ENCODE data around the gene CDKN2A. TPM values are rescaled to one million over a fixed set of nuclear protein-coding genes. Genes with fewer than 3 reads are reported as not detected.

CDKN2A gene
- total RNA-seq: 19.5 and 21.2 TPM in 2 replicates

DNA sequence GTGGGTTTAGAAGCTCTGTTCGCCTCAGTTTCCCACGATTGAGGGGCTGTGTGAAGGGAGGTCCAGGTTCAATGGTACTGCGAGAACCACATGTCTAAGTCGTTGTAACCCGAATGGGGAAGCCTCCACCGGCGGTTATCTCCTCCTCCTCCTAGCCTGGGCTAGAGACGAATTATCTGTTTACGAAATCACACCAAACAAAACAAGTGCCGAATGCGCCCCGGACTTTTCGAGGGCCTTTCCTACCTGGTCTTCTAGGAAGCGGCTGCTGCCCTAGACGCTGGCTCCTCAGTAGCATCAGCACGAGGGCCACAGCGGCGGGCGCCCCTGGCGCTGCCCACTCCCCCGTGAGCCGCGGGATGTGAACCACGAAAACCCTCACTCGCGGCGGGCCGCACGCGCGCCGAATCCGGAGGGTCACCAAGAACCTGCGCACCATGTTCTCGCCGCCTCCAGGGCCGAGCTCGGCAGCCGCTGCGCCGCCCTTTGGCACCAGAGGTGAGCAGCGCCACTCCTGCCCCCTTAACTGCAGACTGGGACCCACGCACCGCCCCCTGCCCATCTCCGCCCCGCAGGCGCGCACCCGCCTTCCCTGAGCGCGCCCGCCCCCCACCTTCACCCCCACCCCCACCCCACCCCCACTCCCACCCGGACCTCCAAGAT, at the start of gene CDKN2A:
CDKN2A (minus strand) TSS at position 500 of the 663 bp plus-strand sequence.

DNA sequence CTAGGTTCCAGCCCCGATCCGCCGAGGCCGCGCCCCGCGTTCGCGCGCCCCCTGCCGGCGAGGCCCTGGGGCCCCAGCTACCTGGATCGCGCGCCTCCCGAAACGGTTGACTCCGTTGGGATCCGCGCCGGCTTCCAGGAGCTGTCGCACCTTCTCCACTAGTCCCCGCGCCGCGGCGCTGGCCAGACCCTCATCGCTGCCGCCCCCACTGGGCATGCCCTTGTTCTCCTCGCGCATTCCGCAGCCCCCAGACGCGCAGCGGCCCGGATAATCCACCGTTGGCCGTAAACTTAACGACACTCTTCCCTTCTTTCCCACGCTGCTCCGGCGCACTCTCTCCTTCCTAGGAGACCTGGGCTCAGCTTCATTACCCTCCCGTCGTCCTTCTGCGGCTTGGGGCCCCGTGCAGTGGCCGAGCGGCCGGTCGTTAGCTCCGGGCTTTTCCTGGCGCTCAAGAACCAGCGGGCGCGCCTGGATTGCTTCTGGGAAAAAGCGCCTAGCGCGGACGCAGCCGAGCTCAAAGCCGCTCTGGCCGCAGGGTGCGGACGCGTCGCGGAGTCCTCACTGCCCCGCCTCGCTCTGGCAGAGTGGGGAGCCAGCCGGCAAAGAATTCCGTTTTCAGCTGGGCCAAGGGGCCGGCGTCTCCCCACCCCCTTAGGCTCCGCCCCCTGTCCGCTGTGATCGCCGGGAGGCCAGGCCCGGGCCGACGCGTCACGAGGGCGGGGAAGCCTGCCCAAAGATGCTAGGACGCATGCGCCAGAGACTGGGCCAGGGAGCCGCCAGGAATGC, 14.7 kb upstream of the CDKN2A start, which contains the start of gene CDKN2B:
CDKN2B (minus strand) TSS at position 589 of the 789 bp plus-strand sequence; CDS start at position 237, 352 bp downstream.

GRCh38 chr9:21994556-21995005, 389 bp upstream of the CDKN2A start, which contains the start of gene CDKN2B-AS1:
Gene CDKN2B-AS1 (plus strand): TSS chr9:21994791.

Other genes starting within 250 kb of the CDKN2A start
- 51.9 and 81.4 TPM in 2 replicates for gene MTAP, start 191.8 kb downstream of the CDKN2A start, total RNA-seq
- 1.0 and 1.9 TPM in 2 replicates for gene CDKN2B-AS1, start 399 bp upstream of the CDKN2A start, total RNA-seq
- 45.5 and 124 TPM in 2 replicates for gene CDKN2B, start 14.9 kb upstream of the CDKN2A start, total RNA-seq